H1 (cell line): ENCODE data around the gene CLN6. TPM values are rescaled to one million over a fixed set of nuclear protein-coding genes. Genes with fewer than 3 reads are reported as not detected.

ENCODE experiments used
- BACH1 ChIP-seq: IDR thresholded peaks from 2 replicates; pipeline ENCODE4 v1.6.1; 2012; ENCODE audit warnings: low read length, improper control_type of control experiment
- CEBPB ChIP-seq: IDR thresholded peaks from 2 replicates; pipeline ENCODE4 v1.6.1; 2012; ENCODE audit warnings: low read depth, low read length
- GTF2F1 ChIP-seq: IDR thresholded peaks from 2 replicates; pipeline ENCODE4 v1.6.1; 2012; ENCODE audit warnings: low read depth, low read length, improper control_type of control experiment, borderline replicate concordance
- PHF8 ChIP-seq: fragments of 200-600 bp; sonication (generic); conservative IDR thresholded peaks from 2 replicates; pipeline ENCODE4 v1.7.1; 2012; ENCODE audit warnings: low read depth, mild to moderate bottlenecking, inconsistent platforms, low read length, moderate library complexity
- SP1 ChIP-seq: IDR thresholded peaks from 2 replicates; pipeline ENCODE4 v1.6.1; 2011; ENCODE audit warnings: low read depth, low read length
- TBP ChIP-seq: IDR thresholded peaks from 2 replicates; pipeline ENCODE4 v1.6.1; 2011; ENCODE audit warnings: low read depth, low read length, improper control_type of control experiment
- polyA plus RNA-seq, 7 experiments: library from polyadenylated mRNA; depleted of rRNA in 3 of 7; stranded (reverse) in 5 of 7; unstranded in 2 of 7; fragments of >200 nt in 5 of 7; fragments of 200-250 nt in 2 of 7; gene quantifications; 1 replicate in 5 of 7; 2 replicates in 1 of 7; 4 replicates in 1 of 7; pipeline versions ENCODE4 v1.2.1 to v1.2.3, GENCODE V29; 2011 to 2013; ENCODE audit warnings: missing spikeins in 2 of 7, mixed read lengths in 2 of 7
- total RNA-seq: library from RNA; stranded (reverse); fragmentation: NEBNext Ultra II Directional; extraction: Animal tissue kit (Norgen Biotek cat#: 25700); gene quantifications from 2 replicates; pipeline ENCODE4 v1.2.1, GENCODE V29; 2021
- TF ChIP-seq, protein P1 (sequence below): fragments of 300-600 bp; sonication (generic); IDR thresholded peaks from 2 replicates; pipeline ENCODE4 v1.7.1; 2012; ENCODE audit warnings: low read length, moderate library complexity, mild to moderate bottlenecking, inconsistent platforms; ENCODE audit not compliant: insufficient replicate concordance
- TF ChIP-seq, protein P2 (sequence below): IDR thresholded peaks from 2 replicates; pipeline ENCODE4 v1.6.1; 2011; ENCODE audit warnings: low read length, improper control_type of control experiment

CLN6 gene
- total and polyA plus RNA-seq, 2 of the 8 experiments (the other 6 are each of a cell fraction or from before 2014, with no cell fraction given), result 60.0 to 137 TPM

DNA sequence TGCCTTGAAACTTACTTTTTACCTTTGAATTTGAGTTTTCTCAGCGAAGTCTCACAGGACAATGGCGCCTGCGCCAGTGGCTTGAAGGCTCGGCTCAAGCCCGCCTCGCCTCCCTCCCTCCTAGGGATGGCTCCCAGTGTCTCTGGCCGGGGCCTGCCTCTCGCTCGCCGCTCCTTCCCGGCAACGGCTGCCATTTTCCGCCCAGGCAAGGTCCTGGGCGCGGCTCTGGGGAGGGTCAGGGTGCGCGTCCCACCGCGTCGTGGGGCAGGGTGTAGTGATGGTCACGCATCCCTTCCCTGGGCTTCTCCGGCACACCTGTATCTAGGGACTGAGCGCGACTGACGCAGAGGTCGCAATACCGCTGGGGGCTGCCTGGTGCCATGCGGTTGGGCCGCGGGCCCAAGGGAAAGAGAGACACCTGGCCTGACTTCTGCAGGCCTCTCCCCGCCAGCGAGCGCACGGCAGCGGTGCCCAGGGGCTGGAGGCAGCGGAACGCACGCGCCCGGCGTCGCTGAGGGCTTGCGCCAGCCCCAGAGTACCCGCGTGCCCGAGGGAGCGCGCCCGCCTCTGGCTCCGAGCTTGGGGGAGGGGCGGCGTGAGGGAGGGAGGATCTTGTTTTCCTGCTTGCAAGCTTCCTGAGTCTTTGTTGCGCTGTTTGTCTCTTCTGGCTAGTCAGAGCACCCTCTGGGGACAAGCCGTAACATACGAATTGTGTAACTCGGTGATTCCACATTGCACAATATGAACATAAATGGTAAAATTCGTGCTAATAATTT lies 27.3 kb upstream of the CLN6 start (continued):
- TF ChIP-seq, protein P1, sequence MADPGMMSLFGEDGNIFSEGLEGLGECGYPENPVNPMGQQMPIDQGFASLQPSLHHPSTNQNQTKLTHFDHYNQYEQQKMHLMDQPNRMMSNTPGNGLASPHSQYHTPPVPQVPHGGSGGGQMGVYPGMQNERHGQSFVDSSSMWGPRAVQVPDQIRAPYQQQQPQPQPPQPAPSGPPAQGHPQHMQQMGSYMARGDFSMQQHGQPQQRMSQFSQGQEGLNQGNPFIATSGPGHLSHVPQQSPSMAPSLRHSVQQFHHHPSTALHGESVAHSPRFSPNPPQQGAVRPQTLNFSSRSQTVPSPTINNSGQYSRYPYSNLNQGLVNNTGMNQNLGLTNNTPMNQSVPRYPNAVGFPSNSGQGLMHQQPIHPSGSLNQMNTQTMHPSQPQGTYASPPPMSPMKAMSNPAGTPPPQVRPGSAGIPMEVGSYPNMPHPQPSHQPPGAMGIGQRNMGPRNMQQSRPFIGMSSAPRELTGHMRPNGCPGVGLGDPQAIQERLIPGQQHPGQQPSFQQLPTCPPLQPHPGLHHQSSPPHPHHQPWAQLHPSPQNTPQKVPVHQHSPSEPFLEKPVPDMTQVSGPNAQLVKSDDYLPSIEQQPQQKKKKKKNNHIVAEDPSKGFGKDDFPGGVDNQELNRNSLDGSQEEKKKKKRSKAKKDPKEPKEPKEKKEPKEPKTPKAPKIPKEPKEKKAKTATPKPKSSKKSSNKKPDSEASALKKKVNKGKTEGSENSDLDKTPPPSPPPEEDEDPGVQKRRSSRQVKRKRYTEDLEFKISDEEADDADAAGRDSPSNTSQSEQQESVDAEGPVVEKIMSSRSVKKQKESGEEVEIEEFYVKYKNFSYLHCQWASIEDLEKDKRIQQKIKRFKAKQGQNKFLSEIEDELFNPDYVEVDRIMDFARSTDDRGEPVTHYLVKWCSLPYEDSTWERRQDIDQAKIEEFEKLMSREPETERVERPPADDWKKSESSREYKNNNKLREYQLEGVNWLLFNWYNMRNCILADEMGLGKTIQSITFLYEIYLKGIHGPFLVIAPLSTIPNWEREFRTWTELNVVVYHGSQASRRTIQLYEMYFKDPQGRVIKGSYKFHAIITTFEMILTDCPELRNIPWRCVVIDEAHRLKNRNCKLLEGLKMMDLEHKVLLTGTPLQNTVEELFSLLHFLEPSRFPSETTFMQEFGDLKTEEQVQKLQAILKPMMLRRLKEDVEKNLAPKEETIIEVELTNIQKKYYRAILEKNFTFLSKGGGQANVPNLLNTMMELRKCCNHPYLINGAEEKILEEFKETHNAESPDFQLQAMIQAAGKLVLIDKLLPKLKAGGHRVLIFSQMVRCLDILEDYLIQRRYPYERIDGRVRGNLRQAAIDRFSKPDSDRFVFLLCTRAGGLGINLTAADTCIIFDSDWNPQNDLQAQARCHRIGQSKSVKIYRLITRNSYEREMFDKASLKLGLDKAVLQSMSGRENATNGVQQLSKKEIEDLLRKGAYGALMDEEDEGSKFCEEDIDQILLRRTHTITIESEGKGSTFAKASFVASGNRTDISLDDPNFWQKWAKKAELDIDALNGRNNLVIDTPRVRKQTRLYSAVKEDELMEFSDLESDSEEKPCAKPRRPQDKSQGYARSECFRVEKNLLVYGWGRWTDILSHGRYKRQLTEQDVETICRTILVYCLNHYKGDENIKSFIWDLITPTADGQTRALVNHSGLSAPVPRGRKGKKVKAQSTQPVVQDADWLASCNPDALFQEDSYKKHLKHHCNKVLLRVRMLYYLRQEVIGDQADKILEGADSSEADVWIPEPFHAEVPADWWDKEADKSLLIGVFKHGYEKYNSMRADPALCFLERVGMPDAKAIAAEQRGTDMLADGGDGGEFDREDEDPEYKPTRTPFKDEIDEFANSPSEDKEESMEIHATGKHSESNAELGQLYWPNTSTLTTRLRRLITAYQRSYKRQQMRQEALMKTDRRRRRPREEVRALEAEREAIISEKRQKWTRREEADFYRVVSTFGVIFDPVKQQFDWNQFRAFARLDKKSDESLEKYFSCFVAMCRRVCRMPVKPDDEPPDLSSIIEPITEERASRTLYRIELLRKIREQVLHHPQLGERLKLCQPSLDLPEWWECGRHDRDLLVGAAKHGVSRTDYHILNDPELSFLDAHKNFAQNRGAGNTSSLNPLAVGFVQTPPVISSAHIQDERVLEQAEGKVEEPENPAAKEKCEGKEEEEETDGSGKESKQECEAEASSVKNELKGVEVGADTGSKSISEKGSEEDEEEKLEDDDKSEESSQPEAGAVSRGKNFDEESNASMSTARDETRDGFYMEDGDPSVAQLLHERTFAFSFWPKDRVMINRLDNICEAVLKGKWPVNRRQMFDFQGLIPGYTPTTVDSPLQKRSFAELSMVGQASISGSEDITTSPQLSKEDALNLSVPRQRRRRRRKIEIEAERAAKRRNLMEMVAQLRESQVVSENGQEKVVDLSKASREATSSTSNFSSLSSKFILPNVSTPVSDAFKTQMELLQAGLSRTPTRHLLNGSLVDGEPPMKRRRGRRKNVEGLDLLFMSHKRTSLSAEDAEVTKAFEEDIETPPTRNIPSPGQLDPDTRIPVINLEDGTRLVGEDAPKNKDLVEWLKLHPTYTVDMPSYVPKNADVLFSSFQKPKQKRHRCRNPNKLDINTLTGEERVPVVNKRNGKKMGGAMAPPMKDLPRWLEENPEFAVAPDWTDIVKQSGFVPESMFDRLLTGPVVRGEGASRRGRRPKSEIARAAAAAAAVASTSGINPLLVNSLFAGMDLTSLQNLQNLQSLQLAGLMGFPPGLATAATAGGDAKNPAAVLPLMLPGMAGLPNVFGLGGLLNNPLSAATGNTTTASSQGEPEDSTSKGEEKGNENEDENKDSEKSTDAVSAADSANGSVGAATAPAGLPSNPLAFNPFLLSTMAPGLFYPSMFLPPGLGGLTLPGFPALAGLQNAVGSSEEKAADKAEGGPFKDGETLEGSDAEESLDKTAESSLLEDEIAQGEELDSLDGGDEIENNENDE, result no peak
- TF ChIP-seq PHF8 (peak; percentile 70), BACH1 (no peak), CEBPB (peak; percentile 86), TBP (peak; percentile 91), SP1 (peak; percentile 74; the same call in 1 of the 2 replicates), GTF2F1 (0 out of 2 replicates have a peak, but pooled peaks have one; percentile 22)
- TF ChIP-seq, protein P2, sequence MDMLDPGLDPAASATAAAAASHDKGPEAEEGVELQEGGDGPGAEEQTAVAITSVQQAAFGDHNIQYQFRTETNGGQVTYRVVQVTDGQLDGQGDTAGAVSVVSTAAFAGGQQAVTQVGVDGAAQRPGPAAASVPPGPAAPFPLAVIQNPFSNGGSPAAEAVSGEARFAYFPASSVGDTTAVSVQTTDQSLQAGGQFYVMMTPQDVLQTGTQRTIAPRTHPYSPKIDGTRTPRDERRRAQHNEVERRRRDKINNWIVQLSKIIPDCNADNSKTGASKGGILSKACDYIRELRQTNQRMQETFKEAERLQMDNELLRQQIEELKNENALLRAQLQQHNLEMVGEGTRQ, result no peak
